ENCODE measurements around the gene EHD1. TPM values are rescaled to one million over a fixed set of nuclear protein-coding genes. Genes with fewer than 3 reads are reported as not detected.

The EHD1 gene
- polyA plus RNA-seq, 2 of the 4 experiments (the other 2 are of a cell fraction): 25.9 to 37.8 TPM

DNA sequence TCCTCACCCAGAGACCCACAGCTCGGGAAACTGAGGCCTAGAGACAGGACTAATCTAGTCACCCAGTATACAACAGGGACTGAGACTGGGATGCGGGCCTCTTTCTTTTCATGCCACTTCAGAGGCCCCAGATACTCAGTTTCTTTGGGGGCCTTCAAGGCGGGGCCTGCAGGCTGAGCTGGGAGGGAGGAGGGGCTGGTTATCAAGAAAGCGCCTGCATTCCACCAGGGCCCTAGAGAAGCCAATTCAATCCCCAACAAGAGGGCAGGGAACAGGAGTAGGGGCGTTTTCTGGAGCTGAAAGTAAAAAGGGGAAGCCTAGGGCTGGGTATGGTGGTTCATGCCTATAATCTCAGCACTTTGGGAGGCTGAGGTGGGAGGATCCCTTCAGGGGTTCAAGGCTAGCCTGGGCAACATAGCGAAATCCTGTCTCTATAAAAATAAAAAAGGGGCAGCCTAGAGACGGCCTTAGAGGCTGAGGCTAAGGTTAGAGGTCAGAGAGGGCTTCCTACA lies 37.0 kb upstream of the EHD1 start (continued):
- TF ChIP-seq, protein P1, sequence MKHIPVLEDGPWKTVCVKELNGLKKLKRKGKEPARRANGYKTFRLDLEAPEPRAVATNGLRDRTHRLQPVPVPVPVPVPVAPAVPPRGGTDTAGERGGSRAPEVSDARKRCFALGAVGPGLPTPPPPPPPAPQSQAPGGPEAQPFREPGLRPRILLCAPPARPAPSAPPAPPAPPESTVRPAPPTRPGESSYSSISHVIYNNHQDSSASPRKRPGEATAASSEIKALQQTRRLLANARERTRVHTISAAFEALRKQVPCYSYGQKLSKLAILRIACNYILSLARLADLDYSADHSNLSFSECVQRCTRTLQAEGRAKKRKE (CRISPR knock-in tag; IDR thresholded peaks at IDR 0.05; ENCODE audit: low read depth): no peak

DNA sequence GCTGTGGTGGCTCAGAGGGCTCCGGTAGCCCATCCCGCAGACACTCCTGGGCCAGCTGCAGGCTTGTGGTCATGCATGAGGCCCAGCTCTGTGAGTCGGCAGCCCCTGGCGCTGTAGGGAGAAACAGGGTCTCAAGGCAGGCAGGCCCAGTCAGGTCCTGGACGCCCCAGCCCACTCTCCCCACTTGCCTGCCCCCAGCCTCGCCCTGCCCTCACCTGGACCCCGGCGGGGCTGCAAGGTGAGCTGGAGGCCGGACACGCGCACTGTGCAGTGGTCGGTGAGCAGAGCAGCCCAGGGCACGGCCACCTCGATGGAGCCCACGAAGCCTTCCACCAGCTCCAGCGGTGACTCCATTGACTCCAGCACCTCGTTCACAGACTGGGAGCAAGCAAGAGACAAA lies 35.7 kb upstream of the EHD1 start:
- Histone ChIP-seq H3K4me3 (no peak overlapping the region), H3K9me3 (no peaks in the 10 kb centered on the region), H3K27ac (no peak overlapping the region), H3K4me2 (no peak overlapping the region), H3K4me1 (peaks cover 15% of the 10 kb centered on the region)
- FAIRE-seq (no peak), DNase-seq (ENCODE audit: low read depth in 1 of 2, low spot score in 1 of 2) (no peak), ATAC-seq (no peak)
- 89% methylated on average over 13 of the region's 17 CpGs for WGBS (ENCODE audit: missing lambda C conversion rate)
- TF ChIP-seq GATA3 (IDR thresholded peaks at IDR 0.05; ENCODE audit: borderline replicate concordance) (no peak), PBX3 (IDR thresholded peaks at IDR 0.05) (no peak), ZSCAN20 (CRISPR knock-in tag; IDR thresholded peaks at IDR 0.05) (no peak), EHF (CRISPR knock-in tag; IDR thresholded peaks at IDR 0.05) (no peak), RFX5 (IDR thresholded peaks at IDR 0.05) (no peak), MAZ (IDR thresholded peaks at IDR 0.05; ENCODE audit: borderline replicate concordance, low read depth, low read length) (no peak), NR3C1 (IDR thresholded peaks at IDR 0.05) (no peak), MYC (IDR thresholded peaks at IDR 0.05; ENCODE audit: borderline replicate concordance, low read length) (no peak), PHF8 (IDR thresholded peaks at IDR 0.05; ENCODE audit: borderline replicate concordance, low read depth) (no peak), TP53 (CRISPR knock-in tag; IDR thresholded peaks at IDR 0.05) (no peak), POLR2AphosphoS2 (conservative IDR thresholded peaks at IDR 0.05; ENCODE audit: low read length) (no peak), FOSB (CRISPR knock-in tag; IDR thresholded peaks at IDR 0.05) (no peak), ZC3H11A (IDR thresholded peaks at IDR 0.05) (no peak), ZNF302 (CRISPR knock-in tag; IDR thresholded peaks at IDR 0.05) (no peak), USF2 (IDR thresholded peaks at IDR 0.05) (no peak), JUNB (IDR thresholded peaks at IDR 0.05) (no peak)
- TF ChIP-seq, protein P2, sequence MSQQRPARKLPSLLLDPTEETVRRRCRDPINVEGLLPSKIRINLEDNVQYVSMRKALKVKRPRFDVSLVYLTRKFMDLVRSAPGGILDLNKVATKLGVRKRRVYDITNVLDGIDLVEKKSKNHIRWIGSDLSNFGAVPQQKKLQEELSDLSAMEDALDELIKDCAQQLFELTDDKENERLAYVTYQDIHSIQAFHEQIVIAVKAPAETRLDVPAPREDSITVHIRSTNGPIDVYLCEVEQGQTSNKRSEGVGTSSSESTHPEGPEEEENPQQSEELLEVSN (IDR thresholded peaks at IDR 0.05; ENCODE audit: borderline replicate concordance, low read depth): no peak
- ChIA-PET CTCF (interaction anchor here (1.8 to 14.9 kb wide), 5 partner anchors 19 to 100 kb away, joined by 4 to 132 read pairs (median 11); partner anchors contain the start of genes ARL2 and CDC42BPG), POLR2A (no interaction called here)

DNA sequence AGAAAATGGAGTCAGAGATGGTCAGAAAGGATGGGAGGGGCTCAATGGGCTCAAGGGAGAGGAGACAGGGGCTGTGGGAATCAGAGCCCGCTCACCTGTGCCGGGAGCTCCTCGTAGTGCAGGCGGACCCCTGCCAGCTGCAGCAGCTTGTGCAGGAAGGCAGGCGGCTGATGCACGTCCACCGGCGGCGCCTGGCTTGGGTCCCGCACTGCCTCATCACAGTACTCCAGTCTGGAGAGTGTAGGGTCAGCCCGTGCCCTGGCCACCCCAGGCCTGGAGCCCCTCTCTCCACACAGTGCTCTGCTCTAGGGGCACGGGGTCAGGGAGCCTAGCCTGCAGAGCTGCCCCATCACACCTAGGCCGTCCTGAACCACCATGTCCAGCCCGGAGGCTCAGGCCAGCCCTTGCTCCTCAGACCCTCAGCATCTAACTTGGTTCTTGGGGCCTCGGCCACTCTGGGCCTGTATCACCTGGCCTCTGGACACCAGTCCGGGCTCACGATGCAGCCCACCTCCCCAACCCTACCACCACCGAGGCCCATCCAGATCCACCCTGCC lies 34.8 kb upstream of the EHD1 start:
- WGBS (ENCODE audit: missing lambda C conversion rate): 86% methylated on average over 17 of the region's 18 CpGs
- no peak overlapping the region for H3K4me2 ChIP-seq
- no peak overlapping the region for H3K4me3 ChIP-seq
- ATAC-seq (no peak), FAIRE-seq (no peak), DNase-seq (ENCODE audit: low read depth in 1 of 2, low spot score in 1 of 2) (no peak)
- no peak overlapping the region for H3K27ac ChIP-seq
- peaks cover 11% of the 10 kb centered on the region for H3K4me1 ChIP-seq
- ChIA-PET POLR2A (no interaction called here), CTCF (interaction anchor here (1.8 to 14.9 kb wide), 5 partner anchors 11 to 101 kb away, joined by 4 to 132 read pairs (median 11); partner anchors contain the start of genes ARL2 and CDC42BPG)
- no peak for TF ChIP-seq FOXS1 (CRISPR knock-in tag; IDR thresholded peaks at IDR 0.05)
- TF ChIP-seq, protein P3, sequence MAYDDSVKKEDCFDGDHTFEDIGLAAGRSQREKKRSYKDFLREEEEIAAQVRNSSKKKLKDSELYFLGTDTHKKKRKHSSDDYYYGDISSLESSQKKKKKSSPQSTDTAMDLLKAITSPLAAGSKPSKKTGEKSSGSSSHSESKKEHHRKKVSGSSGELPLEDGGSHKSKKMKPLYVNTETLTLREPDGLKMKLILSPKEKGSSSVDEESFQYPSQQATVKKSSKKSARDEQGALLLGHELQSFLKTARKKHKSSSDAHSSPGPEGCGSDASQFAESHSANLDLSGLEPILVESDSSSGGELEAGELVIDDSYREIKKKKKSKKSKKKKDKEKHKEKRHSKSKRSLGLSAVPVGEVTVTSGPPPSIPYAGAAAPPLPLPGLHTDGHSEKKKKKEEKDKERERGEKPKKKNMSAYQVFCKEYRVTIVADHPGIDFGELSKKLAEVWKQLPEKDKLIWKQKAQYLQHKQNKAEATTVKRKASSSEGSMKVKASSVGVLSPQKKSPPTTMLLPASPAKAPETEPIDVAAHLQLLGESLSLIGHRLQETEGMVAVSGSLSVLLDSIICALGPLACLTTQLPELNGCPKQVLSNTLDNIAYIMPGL (CRISPR knock-in tag; IDR thresholded peaks at IDR 0.05; ENCODE audit: borderline replicate concordance): no peak
- TF ChIP-seq KDM1A (IDR thresholded peaks at IDR 0.05; ENCODE audit: low read depth): no peak
- no peak for TF ChIP-seq SMC3 (IDR thresholded peaks at IDR 0.05)
- no peak for TF ChIP-seq HDAC2 (IDR thresholded peaks at IDR 0.05)
- no peak for TF ChIP-seq HOXB13 (CRISPR knock-in tag; IDR thresholded peaks at IDR 0.05; ENCODE audit: low read depth)
- no peak for TF ChIP-seq NR3C1 (IDR thresholded peaks at IDR 0.05)
- TF ChIP-seq MYC (IDR thresholded peaks at IDR 0.05; ENCODE audit: borderline replicate concordance, low read length): no peak
- no peak for TF ChIP-seq POLR2AphosphoS2 (conservative IDR thresholded peaks at IDR 0.05; ENCODE audit: low read length)
- no peak for TF ChIP-seq PHF8 (IDR thresholded peaks at IDR 0.05; ENCODE audit: borderline replicate concordance, low read depth)
- TF ChIP-seq BHLHE40 (IDR thresholded peaks at IDR 0.05; ENCODE audit: low read depth, low read length): no peak
- no peak for TF ChIP-seq ZFP36 (IDR thresholded peaks at IDR 0.05; ENCODE audit: borderline replicate concordance, partially characterized antibody)
- TF ChIP-seq ZNF302 (CRISPR knock-in tag; IDR thresholded peaks at IDR 0.05): no peak
- no peak for TF ChIP-seq ELK1 (IDR thresholded peaks at IDR 0.05; ENCODE audit: low read depth, low read length)
- no peak for TF ChIP-seq MAZ (IDR thresholded peaks at IDR 0.05; ENCODE audit: borderline replicate concordance, low read depth, low read length)
- no peaks in the 10 kb centered on the region for H3K9me3 ChIP-seq

Data from A549 (cell line).